GM23338 (cell line): ENCODE measurements around the gene PAGE4. TPM values are rescaled to one million over a fixed set of nuclear protein-coding genes. Genes with fewer than 3 reads are reported as not detected.

Experiments
- ATAC-seq: fragments of 200-7000 bp; cut with Tn5 transposase; 3 replicates; pipeline ENCODE4 v1.9.1; 2020
- DNase-seq: peaks from one replicate; pipeline ENCODE4 v3.0.0-alpha.2; 2015; ENCODE audit warnings: low spot score
- H2AFZ ChIP-seq: fragments of 200-600 bp; sonication (generic); 2 replicates; pipeline ENCODE4 v1.8.0; 2016; ENCODE audit warnings: antibody characterized with exemption, mild to moderate bottlenecking, moderate library complexity
- H3F3A ChIP-seq: fragments of 200-600 bp; sonication (generic); replicated peaks from 2 replicates; pipeline ENCODE4 v1.8.0; 2017; ENCODE audit warnings: antibody characterized with exemption, mixed run types, low read depth
- H3K27ac ChIP-seq: fragments of 200-600 bp; sonication (generic); 2 replicates; pipeline ENCODE4 v1.6.1; 2016; ENCODE audit warnings: low read depth
- H3K27me3 ChIP-seq: fragments of 200-600 bp; sonication (generic); 2 replicates; pipeline ENCODE4 v1.8.0; 2016; ENCODE audit warnings: mild to moderate bottlenecking, mixed run types, moderate library complexity; ENCODE audit not compliant: insufficient read depth
- H3K36me3 ChIP-seq: fragments of 200-600 bp; sonication (generic); 2 replicates; pipeline ENCODE4 v1.8.0; 2016; ENCODE audit warnings: mild to moderate bottlenecking; ENCODE audit not compliant: insufficient read depth
- H3K4me1 ChIP-seq: fragments of 200-600 bp; sonication (generic); 2 replicates; pipeline ENCODE4 v1.8.0; 2016; ENCODE audit warnings: mild to moderate bottlenecking, moderate library complexity; ENCODE audit not compliant: insufficient read depth
- H3K4me2 ChIP-seq: fragments of 200-600 bp; sonication (generic); 2 replicates; pipeline ENCODE4 v1.7.1; 2017; ENCODE audit warnings: mixed run types
- H3K4me3 ChIP-seq: fragments of 200-600 bp; sonication (generic); 2 replicates; pipeline ENCODE4 v1.6.1; 2016; ENCODE audit warnings: mixed run types
- H3K79me2 ChIP-seq: fragments of 200-600 bp; sonication (generic); replicated peaks from 2 replicates; pipeline ENCODE4 v1.8.0; 2017; ENCODE audit warnings: mild to moderate bottlenecking; ENCODE audit not compliant: insufficient read depth
- H3K9me2 ChIP-seq: fragments of 200-600 bp; sonication (generic); 2 replicates; pipeline ENCODE4 v1.8.0; 2017; ENCODE audit not compliant: insufficient read depth
- H4K20me1 ChIP-seq: fragments of 200-600 bp; sonication (generic); replicated peaks from 2 replicates; pipeline ENCODE4 v1.8.0; 2017; ENCODE audit warnings: mild to moderate bottlenecking; ENCODE audit not compliant: insufficient read depth
- H3K27ac Mint-ChIP-seq: 2 replicates; pipeline ENCODE4 v1.8.0; 2020; ENCODE audit warnings: inconsistent platforms, mild to moderate bottlenecking, moderate library complexity, mixed read lengths
- H3K27me3 Mint-ChIP-seq: 3 replicates; pipeline ENCODE4 v1.8.0; 2022; ENCODE audit warnings: low read depth, mild to moderate bottlenecking, moderate library complexity, mixed read lengths, inconsistent platforms; ENCODE audit not compliant: insufficient read depth, poor library complexity
- H3K36me3 Mint-ChIP-seq: 3 replicates; pipeline ENCODE4 v1.8.0; 2021; ENCODE audit warnings: low read depth, mild to moderate bottlenecking, inconsistent platforms, moderate library complexity, mixed read lengths
- H3K4me1 Mint-ChIP-seq: 3 replicates; pipeline ENCODE4 v1.8.0; 2020; ENCODE audit warnings: mild to moderate bottlenecking, inconsistent platforms, mixed read lengths
- H3K4me3 Mint-ChIP-seq: 3 replicates; pipeline ENCODE4 v1.8.0; 2021; ENCODE audit warnings: moderate library complexity, mild to moderate bottlenecking, inconsistent platforms, mixed read lengths
- H3K9me3 Mint-ChIP-seq: 3 replicates; pipeline ENCODE4 v1.8.0; 2020; ENCODE audit warnings: moderate library complexity, mild to moderate bottlenecking, inconsistent platforms, mixed read lengths
- CREB1 ChIP-seq: fragments of 250-450 bp; sonication (Bioruptor Pico); IDR thresholded peaks from 2 replicates; pipeline ENCODE4 v1.5.0; 2020; ENCODE audit warnings: low read depth, mild to moderate bottlenecking, moderate library complexity
- CTCF ChIP-seq, 2 experiments: fragments of 200-600 bp in 1 of 2; sonication (generic) in 1 of 2; conservative IDR thresholded peaks; 2 replicates each; pipeline versions ENCODE4 v1.5.1 to v1.6.1; 2016 to 2017; ENCODE audit warnings: antibody characterized with exemption in 2 of 2, low read depth in 2 of 2, mild to moderate bottlenecking in 2 of 2, moderate library complexity in 1 of 2
- EZH2 ChIP-seq: fragments of 200-600 bp; sonication (generic); IDR thresholded peaks from one replicate; pipeline ENCODE4 v1.8.0; 2017; ENCODE audit warnings: antibody characterized with exemption, mild to moderate bottlenecking, low read depth; ENCODE audit not compliant: unreplicated experiment
- JUNB ChIP-seq: IDR thresholded peaks from one replicate; pipeline ENCODE4 v1.6.1; 2016; ENCODE audit warnings: antibody characterized with exemption; ENCODE audit not compliant: unreplicated experiment
- NANOG ChIP-seq: IDR thresholded peaks from 2 replicates; pipeline ENCODE4 v1.6.1; 2016; ENCODE audit warnings: antibody characterized with exemption, borderline replicate concordance
- POLR2AphosphoS5 ChIP-seq: IDR thresholded peaks from 2 replicates; pipeline ENCODE4 v1.6.1; 2016; ENCODE audit warnings: antibody characterized with exemption, low read depth
- STAT1 ChIP-seq: IDR thresholded peaks from one replicate; pipeline ENCODE4 v1.6.1; 2016; ENCODE audit warnings: antibody characterized with exemption; ENCODE audit not compliant: unreplicated experiment
- ZNF114 ChIP-seq: fragments of 250-450 bp; sonication (Bioruptor Pico); IDR thresholded peaks from 2 replicates; pipeline ENCODE4 v1.5.0; 2020; ENCODE audit warnings: mild to moderate bottlenecking, moderate library complexity
- ZNF331 ChIP-seq: fragments of 250-450 bp; sonication (Bioruptor Pico); IDR thresholded peaks from 2 replicates; pipeline ENCODE4 v1.5.0; 2020; ENCODE audit warnings: low read depth, mild to moderate bottlenecking, moderate library complexity
- polyA plus RNA-seq: library from polyadenylated mRNA; unstranded; fragments of >200 nt; fragmentation: Nextera tagmentation; extraction: Ambion mirVana; gene quantifications from 2 replicates; pipeline ENCODE4 v1.2.1, GENCODE V29; 2016
- total RNA-seq: library from RNA; depleted of rRNA; stranded (reverse); fragments of >200 nt; shearing (Covaris generic); gene quantifications from 2 replicates; pipeline ENCODE4 v1.2.3, GENCODE V29; 2014
- TF ChIP-seq, protein P1 (sequence below): IDR thresholded peaks from one replicate; pipeline ENCODE4 v1.6.1; 2018; ENCODE audit warnings: antibody characterized with exemption; ENCODE audit not compliant: unreplicated experiment
- TF ChIP-seq, protein P2 (sequence below): IDR thresholded peaks from 2 replicates; pipeline ENCODE4 v1.6.1; 2016; ENCODE audit warnings: antibody characterized with exemption

The PAGE4 gene
- total and polyA plus RNA-seq, 2 experiments from 2014 or later: 1.6 TPM; not detected in 1

DNA sequence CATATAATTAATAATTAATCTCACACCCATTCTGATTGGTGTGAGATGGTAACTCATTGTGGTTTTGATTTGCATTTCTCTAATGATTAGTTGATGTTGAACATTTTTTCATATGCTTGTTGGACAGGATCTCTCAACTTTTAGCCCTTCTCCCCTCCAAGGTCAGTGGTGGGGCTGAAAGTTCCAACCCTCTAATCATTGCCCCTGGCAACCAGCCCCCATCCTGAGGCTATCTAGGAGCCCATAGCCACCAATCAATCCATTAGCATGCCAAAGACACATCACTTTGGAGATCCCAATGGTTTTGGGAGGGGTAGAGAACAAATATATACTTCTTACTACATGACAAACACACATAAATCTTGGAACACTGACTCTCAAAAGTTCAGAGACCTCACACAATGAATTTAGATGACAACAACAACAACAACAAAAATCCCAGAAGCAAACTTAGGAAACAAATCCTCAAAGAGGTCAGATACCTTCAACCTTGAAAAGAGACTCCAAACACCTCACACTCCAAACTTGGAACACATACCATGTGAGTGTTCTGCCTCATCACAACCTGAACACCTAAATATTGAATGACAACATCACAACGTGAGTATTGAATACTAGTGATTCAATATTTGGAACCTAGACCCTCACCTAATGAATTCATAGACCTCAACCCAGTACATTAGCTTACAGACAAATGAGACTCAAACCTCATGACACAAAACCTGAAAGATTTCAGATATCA is 19.0 kb upstream of the PAGE4 start:
- H3F3A ChIP-seq: no peaks in the 10 kb centered on the region
- DNase-seq: no peak
- no peak overlapping the region for H3K27ac ChIP-seq
- ATAC-seq: no peak
- no peaks in the 10 kb centered on the region for H3K4me1 Mint-ChIP-seq
- no peak overlapping the region for H3K4me2 ChIP-seq
- no peaks in the 10 kb centered on the region for H3K9me2 ChIP-seq
- H3K9me3 Mint-ChIP-seq: no peaks in the 10 kb centered on the region; the same call in 2 of the 3 replicates
- no peaks in the 10 kb centered on the region for H3K27me3 ChIP-seq
- H3K27me3 Mint-ChIP-seq: peaks cover 2% of the 10 kb centered on the region
- no peak overlapping the region for H3K27ac Mint-ChIP-seq
- no peaks in the 10 kb centered on the region for H3K36me3 Mint-ChIP-seq
- H3K4me3 ChIP-seq: no peak overlapping the region
- no peaks in the 10 kb centered on the region for H3K79me2 ChIP-seq
- TF ChIP-seq ZNF331 (CRISPR knock-in tag) (no peak), ZNF114 (CRISPR knock-in tag) (no peak)
- no peak overlapping the region for H3K4me3 Mint-ChIP-seq
- H3K4me1 ChIP-seq: no peaks in the 10 kb centered on the region
- H2AFZ ChIP-seq: no peak overlapping the region
- H4K20me1 ChIP-seq: no peaks in the 10 kb centered on the region
- no peaks in the 10 kb centered on the region for H3K36me3 ChIP-seq

DNA sequence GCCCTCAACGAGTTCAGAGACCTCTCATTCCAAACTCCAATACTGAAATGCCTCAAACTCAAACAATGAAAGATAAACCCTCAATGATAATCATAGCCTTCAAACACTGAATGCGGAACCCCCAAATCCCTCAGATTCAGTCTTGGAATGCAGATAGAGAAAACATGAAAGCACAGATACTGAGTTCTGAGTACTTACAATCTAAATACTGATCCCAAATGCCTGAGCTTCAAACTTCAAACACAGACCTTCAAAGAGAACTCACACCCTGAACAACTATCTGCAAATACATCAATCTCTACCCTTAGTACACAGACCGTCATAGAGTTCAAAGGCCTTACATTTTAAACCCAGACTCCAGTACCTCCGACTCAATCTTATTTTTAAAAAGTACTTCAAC is 16.9 kb upstream of the PAGE4 start:
- no peak overlapping the region for H2AFZ ChIP-seq
- no peaks in the 10 kb centered on the region for H3F3A ChIP-seq
- no peaks in the 10 kb centered on the region for H3K4me1 Mint-ChIP-seq
- no peaks in the 10 kb centered on the region for H3K9me2 ChIP-seq
- H3K9me3 Mint-ChIP-seq: peaks cover 3% of the 10 kb centered on the region
- DNase-seq (no peak), ATAC-seq (no peak)
- H3K36me3 ChIP-seq: no peaks in the 10 kb centered on the region
- H3K79me2 ChIP-seq: no peaks in the 10 kb centered on the region
- no peak overlapping the region for H3K4me3 ChIP-seq
- H3K4me1 ChIP-seq: no peaks in the 10 kb centered on the region
- no peaks in the 10 kb centered on the region for H4K20me1 ChIP-seq
- no peak overlapping the region for H3K4me2 ChIP-seq
- peaks cover 2% of the 10 kb centered on the region for H3K27me3 Mint-ChIP-seq
- H3K27me3 ChIP-seq: no peaks in the 10 kb centered on the region
- H3K36me3 Mint-ChIP-seq: no peaks in the 10 kb centered on the region
- no peak overlapping the region for H3K4me3 Mint-ChIP-seq
- H3K27ac ChIP-seq: no peak overlapping the region
- H3K27ac Mint-ChIP-seq: no peak overlapping the region
- TF ChIP-seq JUNB (no peak), POLR2AphosphoS5 (no peak), NANOG (no peak), ZNF331 (CRISPR knock-in tag) (no peak), EZH2 (no peak), CREB1 (CRISPR knock-in tag) (no peak), CTCF (conservative IDR thresholded peaks at IDR 0.05; ENCODE audit: low read depth in 2 of 2) (no peak), STAT1 (no peak)
- TF ChIP-seq, protein P1, sequence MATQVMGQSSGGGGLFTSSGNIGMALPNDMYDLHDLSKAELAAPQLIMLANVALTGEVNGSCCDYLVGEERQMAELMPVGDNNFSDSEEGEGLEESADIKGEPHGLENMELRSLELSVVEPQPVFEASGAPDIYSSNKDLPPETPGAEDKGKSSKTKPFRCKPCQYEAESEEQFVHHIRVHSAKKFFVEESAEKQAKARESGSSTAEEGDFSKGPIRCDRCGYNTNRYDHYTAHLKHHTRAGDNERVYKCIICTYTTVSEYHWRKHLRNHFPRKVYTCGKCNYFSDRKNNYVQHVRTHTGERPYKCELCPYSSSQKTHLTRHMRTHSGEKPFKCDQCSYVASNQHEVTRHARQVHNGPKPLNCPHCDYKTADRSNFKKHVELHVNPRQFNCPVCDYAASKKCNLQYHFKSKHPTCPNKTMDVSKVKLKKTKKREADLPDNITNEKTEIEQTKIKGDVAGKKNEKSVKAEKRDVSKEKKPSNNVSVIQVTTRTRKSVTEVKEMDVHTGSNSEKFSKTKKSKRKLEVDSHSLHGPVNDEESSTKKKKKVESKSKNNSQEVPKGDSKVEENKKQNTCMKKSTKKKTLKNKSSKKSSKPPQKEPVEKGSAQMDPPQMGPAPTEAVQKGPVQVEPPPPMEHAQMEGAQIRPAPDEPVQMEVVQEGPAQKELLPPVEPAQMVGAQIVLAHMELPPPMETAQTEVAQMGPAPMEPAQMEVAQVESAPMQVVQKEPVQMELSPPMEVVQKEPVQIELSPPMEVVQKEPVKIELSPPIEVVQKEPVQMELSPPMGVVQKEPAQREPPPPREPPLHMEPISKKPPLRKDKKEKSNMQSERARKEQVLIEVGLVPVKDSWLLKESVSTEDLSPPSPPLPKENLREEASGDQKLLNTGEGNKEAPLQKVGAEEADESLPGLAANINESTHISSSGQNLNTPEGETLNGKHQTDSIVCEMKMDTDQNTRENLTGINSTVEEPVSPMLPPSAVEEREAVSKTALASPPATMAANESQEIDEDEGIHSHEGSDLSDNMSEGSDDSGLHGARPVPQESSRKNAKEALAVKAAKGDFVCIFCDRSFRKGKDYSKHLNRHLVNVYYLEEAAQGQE: no peak
- TF ChIP-seq, protein P2, sequence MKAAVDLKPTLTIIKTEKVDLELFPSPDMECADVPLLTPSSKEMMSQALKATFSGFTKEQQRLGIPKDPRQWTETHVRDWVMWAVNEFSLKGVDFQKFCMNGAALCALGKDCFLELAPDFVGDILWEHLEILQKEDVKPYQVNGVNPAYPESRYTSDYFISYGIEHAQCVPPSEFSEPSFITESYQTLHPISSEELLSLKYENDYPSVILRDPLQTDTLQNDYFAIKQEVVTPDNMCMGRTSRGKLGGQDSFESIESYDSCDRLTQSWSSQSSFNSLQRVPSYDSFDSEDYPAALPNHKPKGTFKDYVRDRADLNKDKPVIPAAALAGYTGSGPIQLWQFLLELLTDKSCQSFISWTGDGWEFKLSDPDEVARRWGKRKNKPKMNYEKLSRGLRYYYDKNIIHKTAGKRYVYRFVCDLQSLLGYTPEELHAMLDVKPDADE: no peak
